ENCODE results near the gene PF4V1. TPM values are rescaled to one million over a fixed set of nuclear protein-coding genes. Genes with fewer than 3 reads are reported as not detected.

The PF4V1 gene
- total RNA-seq (2014; rRNA removed; shearing (Covaris generic)): not detected in 2 replicates

GRCh38 chr4:73853246-73853704 is at the start of gene PF4V1:
PF4V1 (plus strand) TSS chr4:73853296; CDS start chr4:73853363, 67 bp downstream.
- no peak for DNase-seq (ENCODE audit: low spot score)

- no peak for DNase-seq (ENCODE audit: low spot score)
Measured at GRCh38 chr4:73810191-73810590, 42.9 kb upstream of the PF4V1 start.

- no peak for DNase-seq (ENCODE audit: low spot score)
Measured at GRCh38 chr4:73811841-73812240, 41.3 kb upstream of the PF4V1 start.

GRCh38 chr4:73814679-73815078 is 38.4 kb upstream of the PF4V1 start:
- no peak for DNase-seq (ENCODE audit: low spot score)

- no peak for DNase-seq (ENCODE audit: low spot score)
Measured at GRCh38 chr4:73815145-73815544, 38.0 kb upstream of the PF4V1 start.

- DNase-seq (ENCODE audit: low spot score): peak; percentile 70
Measured at GRCh38 chr4:73816814-73817213, 36.3 kb upstream of the PF4V1 start.

GRCh38 chr4:73817341-73817740 is 35.8 kb upstream of the PF4V1 start:
- DNase-seq (ENCODE audit: low spot score): peak; percentile 31

GRCh38 chr4:73821325-73821724 is 31.8 kb upstream of the PF4V1 start:
- DNase-seq (ENCODE audit: low spot score): no peak

GRCh38 chr4:73822389-73822788 is 30.7 kb upstream of the PF4V1 start:
- no peak for DNase-seq (ENCODE audit: low spot score)

GRCh38 chr4:73822812-73823504 is 30.1 kb upstream of the PF4V1 start:
- no peak for DNase-seq (ENCODE audit: low spot score)

GRCh38 chr4:73823760-73824159 is 29.3 kb upstream of the PF4V1 start:
- no peak for DNase-seq (ENCODE audit: low spot score)

GRCh38 chr4:73828956-73829355 is 24.1 kb upstream of the PF4V1 start:
- no peak for DNase-seq (ENCODE audit: low spot score)

- no peak for DNase-seq (ENCODE audit: low spot score)
Measured at GRCh38 chr4:73831569-73831968, 21.5 kb upstream of the PF4V1 start.

- no peak for DNase-seq (ENCODE audit: low spot score)
Measured at GRCh38 chr4:73832651-73833237, 20.4 kb upstream of the PF4V1 start.

GRCh38 chr4:73836373-73837279 is 16.5 kb upstream of the PF4V1 start, which contains the start of gene CXCL6:
CXCL6 (plus strand) TSS chr4:73836678; CDS start chr4:73836751, 73 bp downstream.
- peak; percentile 27 for DNase-seq (ENCODE audit: low spot score)

- DNase-seq (ENCODE audit: low spot score): no peak
Measured at GRCh38 chr4:73839071-73839470, 14.0 kb upstream of the PF4V1 start.

- no peak for DNase-seq (ENCODE audit: low spot score)
Measured at GRCh38 chr4:73839715-73840114, 13.4 kb upstream of the PF4V1 start.

GRCh38 chr4:73841243-73841925 is 11.7 kb upstream of the PF4V1 start:
- DNase-seq (ENCODE audit: low spot score): no peak

GRCh38 chr4:73842696-73843095 is 10.4 kb upstream of the PF4V1 start:
- DNase-seq (ENCODE audit: low spot score): no peak

GRCh38 chr4:73843369-73843768 is 9.7 kb upstream of the PF4V1 start:
- no peak for DNase-seq (ENCODE audit: low spot score)

- DNase-seq (ENCODE audit: low spot score): peak; percentile 29
Measured at GRCh38 chr4:73844345-73844744, 8.8 kb upstream of the PF4V1 start.

GRCh38 chr4:73844806-73845205 is 8.3 kb upstream of the PF4V1 start:
- DNase-seq (ENCODE audit: low spot score): no peak
